Left ventricle myocardium superior (tissue), 1 donor: ENCODE data around the gene CDC27. TPM values are rescaled to one million over a fixed set of nuclear protein-coding genes. Genes with fewer than 3 reads are reported as not detected.
"Not testable (repeated sequence)": the region's sequence is repeated elsewhere in the genome, so short reads cannot be mapped to it uniquely, and the experiment has no call there.

Experiments used
- ATAC-seq: fragments of 200-7000 bp; cut with Tn5 transposase; one replicate; pipeline ENCODE4 v1.9.1; 2020; ENCODE audit warnings: mild to moderate bottlenecking, moderate library complexity
- DNase-seq: peaks from one replicate; pipeline ENCODE4 v3.0.0-alpha.2; 2020
- intact Hi-C: fragments of 100-400 bp; cut with micrococcal nuclease; formaldehyde crosslinking; loops from one replicate; pipeline ENCODE4 v1.11.0; 2022
- total RNA-seq: library from RNA; stranded (reverse); fragmentation: NEBNext Ultra II Directional; extraction: Animal tissue kit (Norgen Biotek cat#: 25700); gene quantifications from one replicate; pipeline ENCODE4 v1.2.1, GENCODE V29; 2021
- donor health status: DM: no; HTN: yes; CAD: no; lungs with severe emphysema.

CDC27 gene
- total RNA-seq, 1 donor from 2014 or later = 81.8 TPM

- intact Hi-C loops = no loop called here
- no peak for DNase-seq
- no peak for ATAC-seq
These were observed 93.8 kb downstream of the CDC27 start for GRCh38 chr17:47095268-47095667.

GRCh38 chr17:47087093-47087492, 102.0 kb downstream of the CDC27 start:
- DNase-seq (no peak), ATAC-seq (no peak)
- intact Hi-C loops = no loop called here

GRCh38 chr17:47085736-47086135, 103.4 kb downstream of the CDC27 start:
- intact Hi-C loops = no loop called here
- DNase-seq (no peak), ATAC-seq (no peak)

- ATAC-seq (no peak), DNase-seq (no peak)
- intact Hi-C loops = no loop called here
These were observed 110.3 kb downstream of the CDC27 start for GRCh38 chr17:47078801-47079200.

GRCh38 chr17:47077576-47077975, 111.5 kb downstream of the CDC27 start:
- intact Hi-C loops = no loop called here
- no peak for DNase-seq
- no peak for ATAC-seq

- ATAC-seq = no peak
- intact Hi-C loops = no loop called here
- DNase-seq = no peak
These were observed 112.9 kb downstream of the CDC27 start for GRCh38 chr17:47076171-47076570.

- intact Hi-C loops, DNase-seq, ATAC-seq: not testable (repeated sequence)
These were observed 114.7 kb downstream of the CDC27 start for GRCh38 chr17:47074361-47074760.

GRCh38 chr17:47073629-47074028, 115.5 kb downstream of the CDC27 start:
- intact Hi-C loops, ATAC-seq, DNase-seq: not testable (repeated sequence)

GRCh38 chr17:47072886-47073285, 116.2 kb downstream of the CDC27 start:
- DNase-seq (no peak), ATAC-seq (peak; percentile 40)
- intact Hi-C loops = no loop called here

GRCh38 chr17:47071171-47071570, 117.9 kb downstream of the CDC27 start:
- DNase-seq, intact Hi-C loops: not testable (repeated sequence)

GRCh38 chr17:47070266-47070665, 118.8 kb downstream of the CDC27 start:
- ATAC-seq, intact Hi-C loops, DNase-seq: not testable (repeated sequence)

More at GRCh38 chr17:47071171-47071570, 117.9 kb downstream of the CDC27 start:
- not testable (repeated sequence) for ATAC-seq

Other genes starting within 250 kb of the CDC27 start
- 0.32 TPM for gene RPRML, start 210.0 kb downstream of the CDC27 start, total RNA-seq
- 133 TPM for gene MYL4, start 20.1 kb upstream of the CDC27 start, total RNA-seq
- gene ITGB3, start 64.5 kb upstream of the CDC27 start, total RNA-seq = 3.2 TPM
- 2.4 TPM for gene EFCAB13, start 134.7 kb upstream of the CDC27 start, total RNA-seq